AG09309 (cell line): ENCODE results near the gene ZEB2.

Experiments
- DNase-seq: peaks from one replicate; pipeline ENCODE4 v3.0.0-alpha.2; 2010; ENCODE audit warnings: low read depth
- H3K4me3 ChIP-seq: 2 replicates; pipeline ENCODE4 v1.5.1; 2011; ENCODE audit warnings: mild to moderate bottlenecking, low read depth, low read length, moderate library complexity; ENCODE audit not compliant: control insufficient read depth
- CTCF ChIP-seq: IDR thresholded peaks from 2 replicates; pipeline ENCODE4 v1.5.1; 2011; ENCODE audit warnings: mild to moderate bottlenecking, low read depth, low read length, inconsistent platforms; ENCODE audit not compliant: insufficient read depth, control insufficient read depth; ENCODE audit errors: missing control alignments

Gene ZEB2

GRCh38 chr2:144519934-144520731 lies at the start of gene ZEB2:
Gene ZEB2, minus strand, starts transcription at chr2:144520119. Its CDS starts 2,769 bp downstream, at chr2:144517350.
- peak; percentile 72 for DNase-seq
- peak within 1 kb of the TSS; percentile 77 for H3K4me3 ChIP-seq
- TF ChIP-seq CTCF, result peak; percentile 82

- TF ChIP-seq CTCF, result no peak
- no peak for DNase-seq
- H3K4me3 ChIP-seq, result no peak overlapping the region
Observed at GRCh38 chr2:144567745-144568144, 47.8 kb upstream of the ZEB2 start.

GRCh38 chr2:144566448-144566847 lies 46.5 kb upstream of the ZEB2 start:
- TF ChIP-seq CTCF, result no peak
- DNase-seq, result no peak
- no peak overlapping the region for H3K4me3 ChIP-seq

- DNase-seq, result no peak
- TF ChIP-seq CTCF, result no peak
- no peak overlapping the region for H3K4me3 ChIP-seq
Observed at GRCh38 chr2:144560251-144560650, 40.3 kb upstream of the ZEB2 start.

GRCh38 chr2:144559681-144560080 lies 39.8 kb upstream of the ZEB2 start:
- no peak for TF ChIP-seq CTCF
- H3K4me3 ChIP-seq, result no peak overlapping the region
- DNase-seq, result no peak

GRCh38 chr2:144559242-144559641 lies 39.3 kb upstream of the ZEB2 start:
- TF ChIP-seq CTCF, result no peak
- H3K4me3 ChIP-seq, result no peak overlapping the region
- DNase-seq, result no peak
